Tibial artery (tissue), 4 donors: ENCODE data around the gene MEAK7.

Source experiments
- DNase-seq, 2 donors: peaks; one replicate each; pipeline ENCODE4 v3.0.0-alpha.2; 2019
- H3K27ac ChIP-seq, 2 donors: fragments of 200-600 bp; sonication (generic) in 1 of 2; 1 replicate in 1 of 2; 2 replicates in 1 of 2; pipeline ENCODE4 v1.5.1; 2018 to 2019; ENCODE audit warnings: mild to moderate bottlenecking in 1 of 2
- H3K27me3 ChIP-seq, 2 donors: fragments of 200-600 bp; sonication (generic) in 1 of 2; one replicate each; pipeline versions ENCODE4 v1.5.1 to v1.6.0; 2016 to 2019
- H3K36me3 ChIP-seq, 3 donors: fragments of 200-600 bp; sonication (generic) in 2 of 3; one replicate each; pipeline ENCODE4 v1.5.1; 2016 to 2019; ENCODE audit warnings: mild to moderate bottlenecking in 2 of 3
- H3K4me1 ChIP-seq, 4 donors: fragments of 200-600 bp; sonication (generic) in 2 of 4; 1 replicate in 3 of 4; 2 replicates in 1 of 4; pipeline ENCODE4 v1.5.1; 2016 to 2019
- H3K4me3 ChIP-seq, 2 donors: fragments of 200-600 bp; sonication (generic) in 1 of 2; 1 replicate in 1 of 2; 2 replicates in 1 of 2; pipeline ENCODE4 v1.5.1; 2018 to 2019; ENCODE audit warnings: mild to moderate bottlenecking in 2 of 2
- H3K9me3 ChIP-seq, 3 donors: fragments of 200-600 bp; sonication (generic) in 1 of 3; one replicate each; pipeline ENCODE4 v1.5.1; 2016 to 2019
- intact Hi-C: fragments of 100-400 bp; cut with DNase I; formaldehyde crosslinking; loops from one replicate; pipeline ENCODE4 v1.15.0; 2023; ENCODE audit warnings: low total_unique reads
- TF ChIP-seq, protein P1 (sequence below), 2 experiments: fragments of 200-600 bp in 1 of 2; fragments of 450-650 bp in 1 of 2; IDR thresholded peaks; one replicate each; pipeline ENCODE4 v1.5.1; 2017 to 2019; ENCODE audit warnings: antibody characterized with exemption in 2 of 2, mild to moderate bottlenecking in 1 of 2, moderate library complexity in 1 of 2

Gene MEAK7

DNA sequence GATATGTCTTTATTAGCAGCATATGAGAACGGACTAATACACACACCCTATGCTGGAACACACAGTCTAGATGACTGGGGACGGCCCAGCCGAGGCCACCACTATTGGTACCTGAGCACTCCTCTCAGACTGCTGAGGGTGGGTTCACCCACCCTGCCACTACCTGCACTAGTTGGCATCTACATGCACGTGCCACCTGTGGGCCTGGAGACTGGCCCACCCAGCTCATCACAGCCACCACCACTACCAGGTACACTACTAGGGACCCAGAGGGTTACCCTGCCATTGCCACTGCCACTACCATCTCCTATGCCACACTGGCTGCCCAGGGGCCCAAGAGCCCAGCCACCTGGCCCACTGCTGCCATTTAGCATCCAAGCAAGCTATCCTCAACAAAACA is 32.5 kb downstream of the MEAK7 start:
- TF ChIP-seq, protein P1, sequence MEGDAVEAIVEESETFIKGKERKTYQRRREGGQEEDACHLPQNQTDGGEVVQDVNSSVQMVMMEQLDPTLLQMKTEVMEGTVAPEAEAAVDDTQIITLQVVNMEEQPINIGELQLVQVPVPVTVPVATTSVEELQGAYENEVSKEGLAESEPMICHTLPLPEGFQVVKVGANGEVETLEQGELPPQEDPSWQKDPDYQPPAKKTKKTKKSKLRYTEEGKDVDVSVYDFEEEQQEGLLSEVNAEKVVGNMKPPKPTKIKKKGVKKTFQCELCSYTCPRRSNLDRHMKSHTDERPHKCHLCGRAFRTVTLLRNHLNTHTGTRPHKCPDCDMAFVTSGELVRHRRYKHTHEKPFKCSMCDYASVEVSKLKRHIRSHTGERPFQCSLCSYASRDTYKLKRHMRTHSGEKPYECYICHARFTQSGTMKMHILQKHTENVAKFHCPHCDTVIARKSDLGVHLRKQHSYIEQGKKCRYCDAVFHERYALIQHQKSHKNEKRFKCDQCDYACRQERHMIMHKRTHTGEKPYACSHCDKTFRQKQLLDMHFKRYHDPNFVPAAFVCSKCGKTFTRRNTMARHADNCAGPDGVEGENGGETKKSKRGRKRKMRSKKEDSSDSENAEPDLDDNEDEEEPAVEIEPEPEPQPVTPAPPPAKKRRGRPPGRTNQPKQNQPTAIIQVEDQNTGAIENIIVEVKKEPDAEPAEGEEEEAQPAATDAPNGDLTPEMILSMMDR (IDR thresholded peaks at IDR 0.05): no peak
- Histone ChIP-seq H3K36me3 (peaks cover 16 to 26% (median 19%) of the 10 kb centered on the region in 3 donors), H3K27ac (no peak overlapping the region), H3K4me1 (no peaks in the 10 kb centered on the region), H3K27me3 (no peaks in the 10 kb centered on the region), H3K9me3 (peaks cover 0 to 6% (median 0%) of the 10 kb centered on the region in 3 donors), H3K4me3 (no peak overlapping the region)
- intact Hi-C loops: no loop called here
- no peak for DNase-seq

DNA sequence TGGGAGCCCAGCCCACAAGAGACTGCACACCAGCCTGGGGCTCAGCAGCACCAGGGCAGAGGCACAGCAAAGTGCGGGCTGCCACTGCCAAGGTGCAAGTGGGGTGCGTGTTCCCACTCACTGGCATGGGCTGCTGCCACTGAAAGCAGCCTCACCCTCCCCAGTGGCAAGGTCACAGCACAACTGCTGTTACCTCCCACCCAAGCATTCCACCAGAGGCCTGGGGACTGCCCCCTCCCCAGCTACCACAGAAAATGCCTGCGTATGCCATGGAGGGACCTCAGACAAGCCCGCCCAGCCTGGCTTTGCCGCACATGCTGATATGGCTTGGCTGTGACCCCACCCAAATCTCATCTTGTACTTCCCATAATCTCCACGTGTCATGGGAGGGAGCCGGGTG is 33.1 kb downstream of the MEAK7 start:
- intact Hi-C loops: no loop called here
- TF ChIP-seq, protein P1 (IDR thresholded peaks at IDR 0.05): no peak
- no peak overlapping the region for H3K27ac ChIP-seq
- H3K27me3 ChIP-seq: no peaks in the 10 kb centered on the region
- no peaks in the 10 kb centered on the region for H3K4me1 ChIP-seq
- H3K4me3 ChIP-seq: no peak overlapping the region
- no peak for DNase-seq
- H3K9me3 ChIP-seq: peaks cover 0 to 7% (median 3%) of the 10 kb centered on the region in 3 donors
- H3K36me3 ChIP-seq: peaks cover 22 to 24% (median 23%) of the 10 kb centered on the region in 3 donors

DNA sequence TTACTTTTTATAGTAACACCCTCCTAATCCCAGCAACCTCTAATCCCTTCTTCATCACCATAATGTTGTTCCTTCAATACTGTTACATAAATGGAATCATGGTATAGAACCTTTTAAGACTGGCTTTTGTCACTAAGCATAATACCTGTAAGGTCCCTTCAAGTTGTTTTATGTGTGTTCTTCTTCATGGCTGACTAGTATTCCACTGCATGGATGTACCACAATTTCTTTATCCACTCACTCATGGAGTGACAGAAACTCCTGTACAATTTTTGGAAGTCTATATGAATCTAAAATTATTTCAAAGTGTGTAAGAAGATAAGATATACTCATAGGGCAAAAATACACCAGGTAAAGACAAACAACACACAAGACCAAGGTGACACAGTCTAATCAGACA is 36.8 kb downstream of the MEAK7 start:
- Histone ChIP-seq H3K36me3 (peaks cover 24 to 48% (median 37%) of the 10 kb centered on the region in 3 donors), H3K4me3 (no peak overlapping the region), H3K9me3 (peaks cover 0 to 7% (median 3%) of the 10 kb centered on the region in 3 donors), H3K27me3 (no peaks in the 10 kb centered on the region), H3K4me1 (no peaks in the 10 kb centered on the region), H3K27ac (no peak overlapping the region)
- TF ChIP-seq, protein P1 (IDR thresholded peaks at IDR 0.05): no peak
- intact Hi-C loops: no loop called here
- DNase-seq: no peak

DNA sequence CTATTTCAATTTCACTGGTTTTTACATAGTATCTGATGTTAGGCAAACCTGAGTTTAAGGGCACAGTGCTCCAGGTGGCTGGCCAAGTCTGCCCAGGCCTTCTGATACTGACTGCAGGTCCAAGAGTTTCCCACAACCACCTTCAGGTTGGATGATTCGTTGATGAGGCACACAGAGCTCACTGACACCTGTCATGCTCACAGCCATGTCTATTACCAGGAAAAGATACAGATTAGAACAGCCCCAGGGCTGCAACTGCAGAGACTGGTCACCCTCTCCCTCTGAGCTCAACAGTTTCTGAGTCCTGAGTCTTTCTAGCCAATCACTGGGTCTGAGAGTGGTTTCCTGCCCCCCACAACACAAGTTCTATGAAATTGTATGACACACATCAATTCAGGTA is 37.2 kb downstream of the MEAK7 start:
- intact Hi-C loops: no loop called here
- no peak for DNase-seq
- Histone ChIP-seq H3K4me3 (no peak overlapping the region), H3K9me3 (peaks cover 0 to 7% (median 3%) of the 10 kb centered on the region in 3 donors), H3K27me3 (no peaks in the 10 kb centered on the region), H3K27ac (no peak overlapping the region), H3K36me3 (peaks cover 24 to 53% (median 37%) of the 10 kb centered on the region in 3 donors), H3K4me1 (no peaks in the 10 kb centered on the region)
- TF ChIP-seq, protein P1 (IDR thresholded peaks at IDR 0.05): no peak

DNA sequence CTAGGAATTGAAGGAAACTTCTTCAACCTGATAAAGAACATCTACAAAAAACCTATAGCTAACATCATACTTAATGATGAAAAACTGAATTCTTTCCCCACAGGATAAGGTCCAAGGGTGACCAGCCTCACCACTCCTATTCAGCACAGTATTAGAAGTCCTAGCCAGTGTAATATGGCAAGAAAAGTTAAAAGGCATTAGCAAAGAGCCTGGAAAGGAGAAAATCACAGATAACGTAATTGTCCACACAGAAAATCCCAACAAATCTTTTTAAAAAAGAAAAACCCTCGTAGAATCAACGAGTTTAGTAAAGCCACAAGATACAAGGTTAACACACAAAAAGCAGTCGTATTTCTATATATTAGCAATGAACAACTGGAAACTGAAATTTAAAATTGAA is 37.8 kb downstream of the MEAK7 start:
- intact Hi-C loops: no loop called here
- Histone ChIP-seq H3K9me3 (peaks cover 0 to 7% (median 3%) of the 10 kb centered on the region in 3 donors), H3K27ac (no peak overlapping the region), H3K27me3 (no peaks in the 10 kb centered on the region), H3K4me3 (no peak overlapping the region), H3K4me1 (no peaks in the 10 kb centered on the region), H3K36me3 (peaks cover 24 to 57% (median 37%) of the 10 kb centered on the region in 3 donors)
- DNase-seq: no peak
- TF ChIP-seq, protein P1 (IDR thresholded peaks at IDR 0.05): no peak

DNA sequence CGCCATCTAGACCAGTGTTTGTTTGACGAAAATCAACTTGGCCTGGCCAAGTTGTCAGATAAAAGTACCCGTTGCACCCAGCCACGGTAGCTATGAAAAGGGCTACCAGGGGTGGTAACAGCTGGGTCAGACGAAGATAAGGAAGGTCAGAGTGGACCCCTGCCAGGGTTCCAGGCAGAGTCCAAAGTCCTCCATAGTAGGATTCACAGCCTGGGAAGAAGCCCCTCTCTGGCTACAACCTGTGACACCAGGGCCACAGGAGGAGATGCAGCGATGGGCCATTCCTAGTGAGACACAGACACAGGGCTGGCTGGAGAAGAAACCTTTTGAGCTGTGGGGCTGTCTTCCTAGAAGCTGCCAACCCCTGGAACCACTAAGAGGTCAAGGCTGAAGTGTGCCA is 39.3 kb downstream of the MEAK7 start:
- Histone ChIP-seq H3K4me3 (no peak overlapping the region), H3K4me1 (no peaks in the 10 kb centered on the region), H3K9me3 (peaks cover 0 to 7% (median 3%) of the 10 kb centered on the region in 3 donors), H3K27me3 (no peaks in the 10 kb centered on the region), H3K36me3 (peaks cover 20 to 64% (median 37%) of the 10 kb centered on the region in 3 donors), H3K27ac (no peak overlapping the region)
- DNase-seq: peak in 1 of 2 donors; percentile 4
- TF ChIP-seq, protein P1 (IDR thresholded peaks at IDR 0.05): no peak
- intact Hi-C loops: no loop called here
